MM.1S (cell line): ENCODE results near the gene VAC14.

ENCODE experiments used
- DNase-seq: peaks from one replicate; pipeline ENCODE4 v3.0.0-alpha.2; 2015
- H2AFZ ChIP-seq: fragments of 300-600 bp; sonication (generic); 2 replicates; pipeline ENCODE4 v1.6.0; 2016; ENCODE audit warnings: antibody characterized with exemption, low read length
- H3F3A ChIP-seq: fragments of 300-600 bp; sonication (generic); 2 replicates; pipeline ENCODE4 v1.6.1; 2016; ENCODE audit warnings: mild to moderate bottlenecking, antibody characterized with exemption, low read length, moderate library complexity, mixed read lengths; ENCODE audit not compliant: insufficient read depth
- H3K27ac ChIP-seq: fragments of 300-600 bp; sonication (generic); 2 replicates; pipeline ENCODE4 v1.5.1; 2016; ENCODE audit warnings: mild to moderate bottlenecking, low read length
- H3K27me3 ChIP-seq: fragments of 300-600 bp; sonication (generic); replicated peaks from 2 replicates; pipeline ENCODE4 v1.6.0; 2016; ENCODE audit warnings: low read length; ENCODE audit not compliant: insufficient read depth
- H3K36me3 ChIP-seq: fragments of 300-600 bp; sonication (generic); replicated peaks from 2 replicates; pipeline ENCODE4 v1.6.1; 2016; ENCODE audit warnings: mild to moderate bottlenecking, low read length, mixed read lengths; ENCODE audit not compliant: insufficient read depth
- H3K4me1 ChIP-seq: fragments of 300-600 bp; sonication (generic); 2 replicates; pipeline ENCODE4 v1.6.1; 2016; ENCODE audit warnings: low read length, mixed read lengths
- H3K4me2 ChIP-seq: fragments of 300-600 bp; sonication (generic); 2 replicates; pipeline ENCODE4 v1.6.0; 2016; ENCODE audit warnings: low read depth, low read length
- H3K4me3 ChIP-seq: fragments of 300-600 bp; sonication (generic); 2 replicates; pipeline ENCODE4 v1.5.1; 2016; ENCODE audit warnings: low read length, mixed read lengths
- H3K79me2 ChIP-seq: fragments of 300-600 bp; sonication (generic); 2 replicates; pipeline ENCODE4 v1.6.1; 2016; ENCODE audit warnings: mixed run types, low read length, mixed read lengths
- H3K9ac ChIP-seq: fragments of 300-600 bp; sonication (generic); 2 replicates; pipeline ENCODE4 v1.6.1; 2016; ENCODE audit warnings: low read length, mixed read lengths
- H3K9me2 ChIP-seq: fragments of 300-600 bp; sonication (generic); replicated peaks from 2 replicates; pipeline ENCODE4 v1.6.1; 2016; ENCODE audit warnings: mild to moderate bottlenecking, low read length, mixed read lengths; ENCODE audit not compliant: insufficient read depth
- H3K9me3 ChIP-seq: fragments of 300-600 bp; sonication (generic); replicated peaks from 2 replicates; pipeline ENCODE4 v1.6.1; 2016; ENCODE audit warnings: mild to moderate bottlenecking, low read length, mixed read lengths; ENCODE audit not compliant: insufficient read depth
- H4K20me1 ChIP-seq: fragments of 300-600 bp; sonication (generic); 2 replicates; pipeline ENCODE4 v1.6.1; 2016; ENCODE audit warnings: mild to moderate bottlenecking, low read length, moderate library complexity, mixed read lengths; ENCODE audit not compliant: insufficient read depth
- CTCF ChIP-seq: fragments of 300-600 bp; sonication (generic); IDR thresholded peaks from 2 replicates; pipeline ENCODE4 v1.5.1; 2016; ENCODE audit warnings: antibody characterized with exemption, low read length, mixed read lengths
- EZH2 ChIP-seq: fragments of 300-600 bp; sonication (generic); optimal IDR thresholded peaks from 2 replicates; pipeline ENCODE3; 2017; ENCODE audit warnings: low read depth, mild to moderate bottlenecking, antibody characterized with exemption, low read length, mixed read lengths
- EZH2phosphoT487 ChIP-seq: fragments of 300-600 bp; sonication (generic); IDR thresholded peaks from 2 replicates; pipeline ENCODE4 v1.6.1; 2018; ENCODE audit warnings: antibody characterized with exemption, low read length

Gene VAC14

GRCh38 chr16:70704586-70704985 is 96.4 kb downstream of the VAC14 start:
- Histone ChIP-seq H3K79me2 (no peaks in the 10 kb centered on the region), H3K9ac (no peak overlapping the region), H4K20me1 (no peaks in the 10 kb centered on the region), H3K4me2 (no peak overlapping the region), H3K9me2 (no peaks in the 10 kb centered on the region), H3K27ac (no peak overlapping the region), H3K4me1 (no peaks in the 10 kb centered on the region), H3K27me3 (no peaks in the 10 kb centered on the region), H3K36me3 (no peaks in the 10 kb centered on the region), H3K9me3 (no peaks in the 10 kb centered on the region), H2AFZ (no peak overlapping the region), H3K4me3 (no peak overlapping the region), H3F3A (no peaks in the 10 kb centered on the region)
- DNase-seq: no peak
- TF ChIP-seq EZH2phosphoT487 (no peak), CTCF (no peak), EZH2 (no peak)

- Histone ChIP-seq H3K4me2 (no peak overlapping the region), H3K4me3 (no peak overlapping the region), H4K20me1 (no peaks in the 10 kb centered on the region), H3K36me3 (no peaks in the 10 kb centered on the region), H3K9me3 (no peaks in the 10 kb centered on the region), H3F3A (no peaks in the 10 kb centered on the region), H3K9me2 (no peaks in the 10 kb centered on the region), H3K27me3 (no peaks in the 10 kb centered on the region), H3K27ac (no peak overlapping the region), H3K79me2 (no peaks in the 10 kb centered on the region), H3K4me1 (no peaks in the 10 kb centered on the region), H3K9ac (no peak overlapping the region), H2AFZ (no peak overlapping the region)
- DNase-seq: no peak
- no peak for TF ChIP-seq EZH2
- TF ChIP-seq EZH2phosphoT487: no peak
These were observed 97.0 kb downstream of the VAC14 start for GRCh38 chr16:70703835-70704381.

- H3K9me3 ChIP-seq: no peaks in the 10 kb centered on the region
- H3K27me3 ChIP-seq: no peaks in the 10 kb centered on the region
- no peak overlapping the region for H3K9ac ChIP-seq
- TF ChIP-seq CTCF (no peak), EZH2phosphoT487 (no peak), EZH2 (no peak)
- no peaks in the 10 kb centered on the region for H3K9me2 ChIP-seq
- no peaks in the 10 kb centered on the region for H3K79me2 ChIP-seq
- DNase-seq: no peak
- H3K27ac ChIP-seq: no peak overlapping the region
- no peak overlapping the region for H3K4me3 ChIP-seq
- no peak overlapping the region for H2AFZ ChIP-seq
- H4K20me1 ChIP-seq: no peaks in the 10 kb centered on the region
- no peaks in the 10 kb centered on the region for H3K36me3 ChIP-seq
- H3F3A ChIP-seq: no peaks in the 10 kb centered on the region
- no peak overlapping the region for H3K4me2 ChIP-seq
- H3K4me1 ChIP-seq: no peaks in the 10 kb centered on the region
These were observed 97.7 kb downstream of the VAC14 start for GRCh38 chr16:70703041-70703834.

GRCh38 chr16:70702624-70703023 is 98.3 kb downstream of the VAC14 start:
- Histone ChIP-seq H2AFZ (no peak overlapping the region), H3K36me3 (no peaks in the 10 kb centered on the region), H3K9me2 (no peaks in the 10 kb centered on the region), H3K4me1 (no peaks in the 10 kb centered on the region), H3K27me3 (no peaks in the 10 kb centered on the region), H3F3A (no peaks in the 10 kb centered on the region), H3K4me2 (no peak overlapping the region), H3K4me3 (no peak overlapping the region), H3K9me3 (no peaks in the 10 kb centered on the region), H4K20me1 (no peaks in the 10 kb centered on the region), H3K79me2 (no peaks in the 10 kb centered on the region), H3K27ac (no peak overlapping the region), H3K9ac (no peak overlapping the region)
- DNase-seq: no peak
- TF ChIP-seq CTCF (no peak), EZH2phosphoT487 (no peak), EZH2 (no peak)
